ENCODE measurements around the gene USP4. TPM values are rescaled to one million over a fixed set of nuclear protein-coding genes. Genes with fewer than 3 reads are reported as not detected.

The USP4 gene
- total and polyA plus RNA-seq, 2 experiments from 2014 or later, result 11.2 to 50.9 TPM

DNA sequence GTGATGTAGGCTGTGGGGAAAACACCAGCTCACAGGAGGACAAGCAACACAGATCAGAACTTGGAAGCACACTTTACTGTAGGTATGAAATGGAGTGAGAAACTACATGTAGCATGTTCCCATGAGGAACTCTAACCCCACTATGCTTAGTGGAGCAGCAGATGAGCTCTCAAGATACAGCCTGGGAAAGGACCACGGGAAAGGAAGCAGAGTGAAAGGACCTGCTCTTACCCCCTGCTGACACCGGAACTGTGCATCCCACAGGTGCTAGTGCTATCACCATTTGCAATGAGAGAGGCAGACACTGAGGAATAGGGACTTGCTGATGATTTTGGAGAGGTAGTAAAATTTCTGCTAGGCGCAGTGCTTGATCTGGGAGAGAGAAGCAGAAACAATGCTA, 28.6 kb downstream of the USP4 start:
- in situ Hi-C loops (cut with MboI), result no loop called here
- H3K9me2 ChIP-seq (ENCODE audit: insufficient read depth), result no peaks in the 10 kb centered on the region
- no peak overlapping the region for H3K9ac ChIP-seq
- H3K4me2 ChIP-seq (ENCODE audit: unreplicated experiment), result no peak overlapping the region
- no peak overlapping the region for H2AFZ ChIP-seq
- 84 to 91% methylated on average over 3 of the region's 3 CpGs for WGBS, 2 experiments (ENCODE audit: low coverage in 1 of 2, low lambda C conversion rate in 2 of 2, missing lambda C conversion rate in 2 of 2)
- H3K27ac ChIP-seq, result no peak overlapping the region
- H3F3A ChIP-seq (ENCODE audit: insufficient read depth), result no peaks in the 10 kb centered on the region
- no peak overlapping the region for H3K4me3 ChIP-seq
- H4K20me1 ChIP-seq (ENCODE audit: insufficient read depth), result no peaks in the 10 kb centered on the region
- DNase-seq, result no peak
- TF ChIP-seq EZH2phosphoT487 (IDR thresholded peaks at IDR 0.05; ENCODE audit: insufficient read depth, low read depth) (no peak), EZH2 (IDR thresholded peaks at IDR 0.05; ENCODE audit: insufficient read depth, poor library complexity, severe bottlenecking) (no peak)
- peaks cover 37% of the 10 kb centered on the region for H3K36me3 ChIP-seq (ENCODE audit: low read depth)
- no peaks in the 10 kb centered on the region for H3K9me3 ChIP-seq (ENCODE audit: low read depth)
- H3K4me1 ChIP-seq (ENCODE audit: insufficient read depth), result peaks cover 8% of the 10 kb centered on the region
- no peaks in the 10 kb centered on the region for H3K27me3 ChIP-seq (replicated peaks; ENCODE audit: insufficient read depth)
- peaks cover 24% of the 10 kb centered on the region; the same call in 1 of the 2 replicates for H3K79me2 ChIP-seq (ENCODE audit: insufficient read depth)

DNA sequence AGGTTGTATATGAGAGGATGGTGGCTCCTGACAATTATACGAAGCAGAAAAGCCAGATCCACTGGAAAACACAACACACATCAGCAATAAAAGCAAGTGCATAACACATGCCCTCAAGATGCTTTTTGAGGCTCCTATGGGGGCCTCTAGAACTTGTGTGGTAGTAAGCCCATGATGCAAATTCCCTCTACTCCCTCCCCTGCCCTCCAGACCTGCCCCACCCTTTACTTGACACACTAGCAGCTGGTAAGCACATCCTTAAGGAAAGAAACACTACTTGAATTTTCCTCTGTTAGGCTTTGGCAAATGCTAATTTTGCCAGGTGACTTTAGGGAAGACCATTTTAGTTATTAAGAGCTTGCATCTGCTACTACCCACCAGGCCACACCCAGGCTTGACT, 29.2 kb downstream of the USP4 start:
- H3K27me3 ChIP-seq (replicated peaks; ENCODE audit: insufficient read depth), result no peaks in the 10 kb centered on the region
- H3K4me1 ChIP-seq (ENCODE audit: insufficient read depth), result peaks cover 8% of the 10 kb centered on the region
- H2AFZ ChIP-seq, result no peak overlapping the region
- H3K79me2 ChIP-seq (ENCODE audit: insufficient read depth), result peaks cover 24% of the 10 kb centered on the region; the same call in 1 of the 2 replicates
- H3F3A ChIP-seq (ENCODE audit: insufficient read depth), result no peaks in the 10 kb centered on the region
- H4K20me1 ChIP-seq (ENCODE audit: insufficient read depth), result no peaks in the 10 kb centered on the region
- H3K9me3 ChIP-seq (ENCODE audit: low read depth), result no peaks in the 10 kb centered on the region
- H3K36me3 ChIP-seq (ENCODE audit: low read depth), result peaks cover 40% of the 10 kb centered on the region
- H3K4me2 ChIP-seq (ENCODE audit: unreplicated experiment), result no peak overlapping the region
- no peak overlapping the region for H3K27ac ChIP-seq
- no peak for TF ChIP-seq EZH2phosphoT487 (IDR thresholded peaks at IDR 0.05; ENCODE audit: insufficient read depth, low read depth)
- no peak for TF ChIP-seq EZH2 (IDR thresholded peaks at IDR 0.05; ENCODE audit: insufficient read depth, poor library complexity, severe bottlenecking)
- no peak overlapping the region for H3K4me3 ChIP-seq
- DNase-seq, result no peak
- H3K9ac ChIP-seq, result no peak overlapping the region
- in situ Hi-C loops (cut with MboI), result no loop called here
- no peaks in the 10 kb centered on the region for H3K9me2 ChIP-seq (ENCODE audit: insufficient read depth)
- 64 to 79% methylated on average over 1 of the region's 1 CpG for WGBS, 2 experiments (ENCODE audit: low coverage in 1 of 2, low lambda C conversion rate in 2 of 2, missing lambda C conversion rate in 2 of 2)

- H3K4me1 ChIP-seq (ENCODE audit: insufficient read depth), result no peaks in the 10 kb centered on the region
- DNase-seq, result no peak
- H2AFZ ChIP-seq, result no peak overlapping the region
- no peaks in the 10 kb centered on the region for H3K9me2 ChIP-seq (ENCODE audit: insufficient read depth)
- H4K20me1 ChIP-seq (ENCODE audit: insufficient read depth), result no peaks in the 10 kb centered on the region
- no peaks in the 10 kb centered on the region for H3K9me3 ChIP-seq (ENCODE audit: low read depth)
- no peak overlapping the region for H3K27ac ChIP-seq
- no peak overlapping the region for H3K4me2 ChIP-seq (ENCODE audit: unreplicated experiment)
- H3K4me3 ChIP-seq, result no peak overlapping the region
- peaks cover 51% of the 10 kb centered on the region for H3K36me3 ChIP-seq (ENCODE audit: low read depth)
- 98 to 99% methylated on average over 5 of the region's 5 CpGs for WGBS, 2 experiments (ENCODE audit: low coverage in 1 of 2, low lambda C conversion rate in 2 of 2, missing lambda C conversion rate in 2 of 2)
- TF ChIP-seq EZH2 (IDR thresholded peaks at IDR 0.05; ENCODE audit: insufficient read depth, poor library complexity, severe bottlenecking), result no peak
- TF ChIP-seq EZH2phosphoT487 (IDR thresholded peaks at IDR 0.05; ENCODE audit: insufficient read depth, low read depth), result no peak
- no peaks in the 10 kb centered on the region for H3F3A ChIP-seq (ENCODE audit: insufficient read depth)
- in situ Hi-C loops (cut with MboI), result no loop called here
- no peaks in the 10 kb centered on the region for H3K27me3 ChIP-seq (replicated peaks; ENCODE audit: insufficient read depth)
- no peak overlapping the region for H3K9ac ChIP-seq
- peaks cover 8% of the 10 kb centered on the region; the same call in 1 of the 2 replicates for H3K79me2 ChIP-seq (ENCODE audit: insufficient read depth)
These were observed 34.2 kb downstream of the USP4 start for GRCh38 chr3:49305608-49306007.

- H3F3A ChIP-seq (ENCODE audit: insufficient read depth), result no peaks in the 10 kb centered on the region
- no peaks in the 10 kb centered on the region for H3K27me3 ChIP-seq (replicated peaks; ENCODE audit: insufficient read depth)
- H4K20me1 ChIP-seq (ENCODE audit: insufficient read depth), result no peaks in the 10 kb centered on the region
- no peaks in the 10 kb centered on the region for H3K9me3 ChIP-seq (ENCODE audit: low read depth)
- peaks cover 50% of the 10 kb centered on the region for H3K36me3 ChIP-seq (ENCODE audit: low read depth)
- H3K79me2 ChIP-seq (ENCODE audit: insufficient read depth), result no peaks in the 10 kb centered on the region; the same call in 1 of the 2 replicates
- in situ Hi-C loops (cut with MboI), result no loop called here
- H3K4me1 ChIP-seq (ENCODE audit: insufficient read depth), result no peaks in the 10 kb centered on the region
- no peak overlapping the region for H3K9ac ChIP-seq
- H3K9me2 ChIP-seq (ENCODE audit: insufficient read depth), result no peaks in the 10 kb centered on the region
- TF ChIP-seq EZH2phosphoT487 (IDR thresholded peaks at IDR 0.05; ENCODE audit: insufficient read depth, low read depth) (no peak), EZH2 (IDR thresholded peaks at IDR 0.05; ENCODE audit: insufficient read depth, poor library complexity, severe bottlenecking) (no peak)
- no peak overlapping the region for H2AFZ ChIP-seq
- no peak overlapping the region for H3K27ac ChIP-seq
- H3K4me2 ChIP-seq (ENCODE audit: unreplicated experiment), result no peak overlapping the region
- WGBS, 2 experiments (ENCODE audit: low coverage in 1 of 2, low lambda C conversion rate in 2 of 2, missing lambda C conversion rate in 2 of 2), result 87 to 94% methylated on average over 1 of the region's 1 CpG
- DNase-seq, result no peak
- H3K4me3 ChIP-seq, result no peak overlapping the region
These were observed 37.2 kb downstream of the USP4 start for GRCh38 chr3:49302613-49303012.

DNA sequence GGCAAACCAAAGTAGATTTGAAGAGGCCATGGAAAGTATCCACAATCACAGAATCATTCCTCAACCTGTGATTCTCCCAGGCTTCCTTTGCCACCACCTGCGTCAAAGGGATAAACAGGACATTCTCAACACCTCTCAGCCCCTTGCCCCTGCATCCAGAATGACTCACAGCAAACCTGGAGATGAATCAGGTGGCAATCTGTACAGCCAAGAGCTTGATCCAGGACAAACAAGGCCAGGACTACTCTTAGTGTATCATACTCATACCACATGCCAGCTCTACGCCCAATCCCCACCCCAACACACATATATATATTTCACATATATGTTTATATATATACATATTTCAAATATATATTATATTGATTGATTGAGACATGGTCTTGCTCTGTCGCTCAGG, 39.3 kb downstream of the USP4 start:
- H3K4me1 ChIP-seq (ENCODE audit: insufficient read depth), result 0 out of 2 replicates have a peak, but pooled peaks cover 3% of the 10 kb centered on the region
- no peaks in the 10 kb centered on the region for H3K27me3 ChIP-seq (replicated peaks; ENCODE audit: insufficient read depth)
- WGBS, 2 experiments (ENCODE audit: low coverage in 1 of 2, low lambda C conversion rate in 2 of 2, missing lambda C conversion rate in 2 of 2), result 97 to 100% methylated on average over 3 of the region's 3 CpGs
- H3K79me2 ChIP-seq (ENCODE audit: insufficient read depth), result no peaks in the 10 kb centered on the region; the same call in 1 of the 2 replicates
- no peak overlapping the region for H3K27ac ChIP-seq
- no peak overlapping the region for H2AFZ ChIP-seq
- DNase-seq, result no peak
- no peak overlapping the region for H3K4me2 ChIP-seq (ENCODE audit: unreplicated experiment)
- H4K20me1 ChIP-seq (ENCODE audit: insufficient read depth), result no peaks in the 10 kb centered on the region
- H3K36me3 ChIP-seq (ENCODE audit: low read depth), result peaks cover 50% of the 10 kb centered on the region
- H3K9me3 ChIP-seq (ENCODE audit: low read depth), result no peaks in the 10 kb centered on the region
- H3F3A ChIP-seq (ENCODE audit: insufficient read depth), result peaks cover 7% of the 10 kb centered on the region; the same call in 1 of the 2 replicates
- in situ Hi-C loops (cut with MboI), result no loop called here
- no peak overlapping the region for H3K9ac ChIP-seq
- no peaks in the 10 kb centered on the region for H3K9me2 ChIP-seq (ENCODE audit: insufficient read depth)
- TF ChIP-seq EZH2 (IDR thresholded peaks at IDR 0.05; ENCODE audit: insufficient read depth, poor library complexity, severe bottlenecking), result no peak
- no peak for TF ChIP-seq EZH2phosphoT487 (IDR thresholded peaks at IDR 0.05; ENCODE audit: insufficient read depth, low read depth)
- no peak overlapping the region for H3K4me3 ChIP-seq
